Upper lobe of left lung (tissue), 6 donors: ENCODE results near the gene VMAC. TPM values are rescaled to one million over a fixed set of nuclear protein-coding genes. Genes with fewer than 3 reads are reported as not detected.
A peak's percentile ranks its signal among the peaks of the same experiment; 100 is the strongest.

Source experiments
- ATAC-seq, 2 donors: fragments of 200-7000 bp; cut with Tn5 transposase; one replicate each; pipeline ENCODE4 v1.9.1; 2022; ENCODE audit warnings: mild to moderate bottlenecking in 2 of 2, moderate library complexity in 2 of 2; ENCODE audit not compliant: low FRiP score in 2 of 2
- DNase-seq, 2 donors: peaks; one replicate each; pipeline ENCODE4 v3.0.0-alpha.2; 2019 to 2020
- H3K27ac ChIP-seq, 4 donors: fragments of 200-600 bp; sonication (generic); one replicate each; pipeline ENCODE4 v1.5.1; 2016 to 2019
- H3K27me3 ChIP-seq, 4 donors: fragments of 200-600 bp; sonication (generic); one replicate each; pipeline ENCODE4 v1.5.1; 2017 to 2019
- H3K36me3 ChIP-seq, 4 donors: fragments of 200-600 bp; sonication (generic); one replicate each; pipeline ENCODE4 v1.5.1; 2016 to 2019
- H3K4me1 ChIP-seq, 4 donors: fragments of 200-600 bp; sonication (generic); one replicate each; pipeline ENCODE4 v1.5.1; 2018 to 2019
- H3K4me3 ChIP-seq, 4 donors: fragments of 200-600 bp; sonication (generic); one replicate each; pipeline ENCODE4 v1.5.1; 2017 to 2019; ENCODE audit warnings: mild to moderate bottlenecking in 2 of 4, moderate library complexity in 1 of 4
- H3K9me3 ChIP-seq, 4 donors: fragments of 200-600 bp; sonication (generic); one replicate each; pipeline ENCODE4 v1.5.1; 2018 to 2019
- CTCF ChIP-seq, 6 experiments: fragments of 450-650 bp in 4 of 6; fragments of 200-600 bp in 2 of 6; sonication (generic) in 2 of 6; IDR thresholded peaks; one replicate each; pipeline ENCODE4 v1.5.1; 2016 to 2019; ENCODE audit warnings: antibody characterized with exemption in 6 of 6
- EP300 ChIP-seq, 4 donors: sonication (generic); formaldehyde crosslinking; IDR thresholded peaks; one replicate each; pipeline ENCODE4 v1.5.1; 2017; ENCODE audit warnings: antibody characterized with exemption in 4 of 4, control low read depth in 2 of 4
- POLR2A ChIP-seq, 4 donors: fragments of 450-650 bp; IDR thresholded peaks; one replicate each; pipeline ENCODE4 v1.5.1; 2016 to 2017; ENCODE audit warnings: antibody characterized with exemption in 4 of 4, mild to moderate bottlenecking in 2 of 4
- POLR2AphosphoS5 ChIP-seq, 2 donors: sonication (generic); formaldehyde crosslinking; IDR thresholded peaks; one replicate each; pipeline ENCODE4 v1.5.1; 2017; ENCODE audit warnings: antibody characterized with exemption in 2 of 2
- WGBS, 2 donors: methylation state at CpG; one replicate each; pipeline ENCODE4 v1.1.5; 2017 to 2018; 5-methylcytosine and 5-hydroxymethylcytosine counted together
- total RNA-seq, 6 donors: library from RNA; depleted of rRNA in 4 of 6; stranded (reverse); fragments of >200 nt in 4 of 6; gene quantifications; one replicate each; pipeline versions ENCODE4 v1.1.0 to v1.2.1, GENCODE V29; 2016 to 2021
- donor health status: DM: no; HTN: no; CAD: no; lungs with moderate emphysema.
- donor health status: DM: no; HTN: yes; CAD: no; lungs with severe emphysema.

Gene VMAC
- total RNA-seq, 6 donors from 2014 or later: 4.1 to 38.8 (median 9.3) TPM

GRCh38 chr19:5899728-5900526 lies 4.7 kb upstream of the VMAC start:
- WGBS, 2 donors: 92 to 94% methylated on average over 9 to 13 of the region's 13 CpGs
- Histone ChIP-seq H3K36me3 (peaks cover 11 to 34% (median 22%) of the 10 kb centered on the region in 4 donors), H3K4me1 (peaks cover 10 to 15% (median 11%) of the 10 kb centered on the region in 4 donors), H3K4me3 (no peak overlapping the region), H3K27me3 (no peaks in the 10 kb centered on the region), H3K9me3 (no peaks in the 10 kb centered on the region), H3K27ac (no peak overlapping the region)
- DNase-seq (no peak), ATAC-seq (no peak)
- no peak for TF ChIP-seq POLR2A (IDR thresholded peaks at IDR 0.05)
- no peak for TF ChIP-seq POLR2AphosphoS5 (IDR thresholded peaks at IDR 0.05)
- no peak for TF ChIP-seq EP300 (IDR thresholded peaks at IDR 0.05)
- TF ChIP-seq CTCF (IDR thresholded peaks at IDR 0.05): no peak

GRCh38 chr19:5900976-5901375 lies 3.7 kb upstream of the VMAC start:
- H3K4me1 ChIP-seq: peaks cover 20 to 24% (median 21%) of the 10 kb centered on the region in 4 donors
- ATAC-seq (no peak), DNase-seq (no peak)
- no peak for TF ChIP-seq POLR2A (IDR thresholded peaks at IDR 0.05)
- WGBS, 2 donors: 90 to 93% methylated on average over 8 of the region's 8 CpGs
- H3K9me3 ChIP-seq: no peaks in the 10 kb centered on the region
- peaks cover 6 to 23% (median 12%) of the 10 kb centered on the region in 4 donors for H3K36me3 ChIP-seq
- H3K27me3 ChIP-seq: no peaks in the 10 kb centered on the region
- H3K4me3 ChIP-seq: no peak overlapping the region
- no peak overlapping the region for H3K27ac ChIP-seq

- TF ChIP-seq CTCF (IDR thresholded peaks at IDR 0.05) (no peak), POLR2AphosphoS5 (IDR thresholded peaks at IDR 0.05) (no peak), EP300 (IDR thresholded peaks at IDR 0.05) (no peak), POLR2A (IDR thresholded peaks at IDR 0.05) (no peak)
- peak overlapping the region; percentile 75 to 96 (median 84) for H3K4me3 ChIP-seq
- WGBS, 2 donors: 0% methylated on average over 16 to 24 of the region's 27 CpGs
- H3K9me3 ChIP-seq: no peaks in the 10 kb centered on the region
- peaks cover 20 to 30% (median 22%) of the 10 kb centered on the region in 4 donors for H3K4me1 ChIP-seq
- H3K27ac ChIP-seq: peak overlapping the region; percentile 91 to 95 (median 93)
- DNase-seq: no peak
- peaks cover 0 to 13% (median 2%) of the 10 kb centered on the region in 4 donors for H3K36me3 ChIP-seq
- H3K27me3 ChIP-seq: no peaks in the 10 kb centered on the region
- no peak for ATAC-seq
Observed at GRCh38 chr19:5903056-5903623, 1.5 kb upstream of the VMAC start.

GRCh38 chr19:5903624-5904351 lies 884 bp upstream of the VMAC start, which contains the start of gene NDUFA11:
Gene NDUFA11, minus strand, starts transcription at chr19:5903790. Its CDS starts 82 bp downstream, at chr19:5903708.
- peaks cover 0 to 15% (median 3%) of the 10 kb centered on the region in 4 donors for H3K36me3 ChIP-seq
- TF ChIP-seq EP300 (IDR thresholded peaks at IDR 0.05) (no peak), POLR2A (IDR thresholded peaks at IDR 0.05) (peak in 3 of 4 donors; percentile 32 to 81 (median 38)), CTCF (IDR thresholded peaks at IDR 0.05) (peak in 4 of 6 experiments; percentile 15 to 43 (median 40)), POLR2AphosphoS5 (IDR thresholded peaks at IDR 0.05) (peak; percentile 86 to 87)
- H3K4me3 ChIP-seq: peak within 1 kb of the TSS; percentile 75 to 96 (median 84)
- H3K9me3 ChIP-seq: no peaks in the 10 kb centered on the region
- ATAC-seq (peak; percentile 57 to 89), DNase-seq (peak; percentile 100)
- 0 to 1% methylated on average over 22 to 36 of the region's 57 CpGs for WGBS, 2 donors
- peaks cover 20 to 30% (median 22%) of the 10 kb centered on the region in 4 donors for H3K4me1 ChIP-seq
- no peaks in the 10 kb centered on the region for H3K27me3 ChIP-seq
- peak within 1 kb of the TSS; percentile 91 to 95 (median 93) for H3K27ac ChIP-seq
